ENCODE measurements around the gene PPP1CA.

DNA sequence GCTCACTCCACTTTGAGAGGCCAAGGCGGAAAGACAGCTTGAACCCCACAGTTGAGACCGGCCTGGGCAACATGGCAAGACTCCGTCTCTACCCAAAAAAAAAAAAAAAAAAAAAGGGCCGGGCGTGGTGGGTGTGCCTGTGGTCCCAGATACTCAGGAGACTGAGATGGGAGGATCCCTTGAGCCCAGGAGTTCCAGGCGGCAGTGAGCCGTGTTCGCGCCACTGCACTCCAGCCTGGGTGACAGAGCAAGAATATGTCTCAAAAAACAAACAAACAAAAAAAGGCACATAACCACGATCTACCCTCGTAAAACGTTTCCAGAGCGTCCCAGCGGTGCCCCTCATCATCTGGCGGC lies 10.7 kb downstream of the PPP1CA start:
- TF ChIP-seq, protein P1, sequence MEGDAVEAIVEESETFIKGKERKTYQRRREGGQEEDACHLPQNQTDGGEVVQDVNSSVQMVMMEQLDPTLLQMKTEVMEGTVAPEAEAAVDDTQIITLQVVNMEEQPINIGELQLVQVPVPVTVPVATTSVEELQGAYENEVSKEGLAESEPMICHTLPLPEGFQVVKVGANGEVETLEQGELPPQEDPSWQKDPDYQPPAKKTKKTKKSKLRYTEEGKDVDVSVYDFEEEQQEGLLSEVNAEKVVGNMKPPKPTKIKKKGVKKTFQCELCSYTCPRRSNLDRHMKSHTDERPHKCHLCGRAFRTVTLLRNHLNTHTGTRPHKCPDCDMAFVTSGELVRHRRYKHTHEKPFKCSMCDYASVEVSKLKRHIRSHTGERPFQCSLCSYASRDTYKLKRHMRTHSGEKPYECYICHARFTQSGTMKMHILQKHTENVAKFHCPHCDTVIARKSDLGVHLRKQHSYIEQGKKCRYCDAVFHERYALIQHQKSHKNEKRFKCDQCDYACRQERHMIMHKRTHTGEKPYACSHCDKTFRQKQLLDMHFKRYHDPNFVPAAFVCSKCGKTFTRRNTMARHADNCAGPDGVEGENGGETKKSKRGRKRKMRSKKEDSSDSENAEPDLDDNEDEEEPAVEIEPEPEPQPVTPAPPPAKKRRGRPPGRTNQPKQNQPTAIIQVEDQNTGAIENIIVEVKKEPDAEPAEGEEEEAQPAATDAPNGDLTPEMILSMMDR (conservative IDR thresholded peaks at IDR 0.05 in 1 of 2, IDR thresholded peaks at IDR 0.05 in 1 of 2; ENCODE audit: low read depth in 1 of 2, low read length in 2 of 2) = no peak
- no peak for TF ChIP-seq EZH2 (IDR thresholded peaks at IDR 0.05; ENCODE audit: low read length, missing control alignments)

Data from fibroblast of lung (primary cell).